ENCODE data around the gene SLCO4C1. TPM values are rescaled to one million over a fixed set of nuclear protein-coding genes. Genes with fewer than 3 reads are reported as not detected.

Gene SLCO4C1
- total RNA-seq, 4 donors from 2014 or later, result 1.1 to 13.5 (median 5.9) TPM; not detected in 1

GRCh38 chr5:102290004-102290403 is 6.1 kb downstream of the SLCO4C1 start:
- WGBS, 2 donors (ENCODE audit: low coverage in 1 of 2), result 98 to 100% methylated on average over 2 to 3 of the region's 3 CpGs
- TF ChIP-seq, protein P1, sequence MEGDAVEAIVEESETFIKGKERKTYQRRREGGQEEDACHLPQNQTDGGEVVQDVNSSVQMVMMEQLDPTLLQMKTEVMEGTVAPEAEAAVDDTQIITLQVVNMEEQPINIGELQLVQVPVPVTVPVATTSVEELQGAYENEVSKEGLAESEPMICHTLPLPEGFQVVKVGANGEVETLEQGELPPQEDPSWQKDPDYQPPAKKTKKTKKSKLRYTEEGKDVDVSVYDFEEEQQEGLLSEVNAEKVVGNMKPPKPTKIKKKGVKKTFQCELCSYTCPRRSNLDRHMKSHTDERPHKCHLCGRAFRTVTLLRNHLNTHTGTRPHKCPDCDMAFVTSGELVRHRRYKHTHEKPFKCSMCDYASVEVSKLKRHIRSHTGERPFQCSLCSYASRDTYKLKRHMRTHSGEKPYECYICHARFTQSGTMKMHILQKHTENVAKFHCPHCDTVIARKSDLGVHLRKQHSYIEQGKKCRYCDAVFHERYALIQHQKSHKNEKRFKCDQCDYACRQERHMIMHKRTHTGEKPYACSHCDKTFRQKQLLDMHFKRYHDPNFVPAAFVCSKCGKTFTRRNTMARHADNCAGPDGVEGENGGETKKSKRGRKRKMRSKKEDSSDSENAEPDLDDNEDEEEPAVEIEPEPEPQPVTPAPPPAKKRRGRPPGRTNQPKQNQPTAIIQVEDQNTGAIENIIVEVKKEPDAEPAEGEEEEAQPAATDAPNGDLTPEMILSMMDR (IDR thresholded peaks at IDR 0.05), result no peak
- TF ChIP-seq POLR2AphosphoS5 (IDR thresholded peaks at IDR 0.05), result no peak
- no peak for TF ChIP-seq EP300 (IDR thresholded peaks at IDR 0.05; ENCODE audit: low read depth)
- no peak for TF ChIP-seq POLR2A (IDR thresholded peaks at IDR 0.05)
- H3K4me1 ChIP-seq, result peaks cover 0 to under 1% (median 0%) of the 10 kb centered on the region in 4 donors
- H3K9me3 ChIP-seq, result no peaks in the 10 kb centered on the region
- H3K36me3 ChIP-seq, result no peaks in the 10 kb centered on the region
- no peak overlapping the region for H3K27ac ChIP-seq
- intact Hi-C loops (cut with DNase I; ENCODE audit: low total_unique reads) (no loop called here), in situ Hi-C loops (cut with MboI; ENCODE audit: low pct_ligation_motif_present in 1 of 4, low pct_unique_long_range_greater_than_20kb in 1 of 4, low sequenced_read_pairs in 3 of 4) (no loop called here)
- peaks cover 7% of the 10 kb centered on the region for H3K27me3 ChIP-seq
- no peak for DNase-seq
- no peak overlapping the region for H3K4me3 ChIP-seq

- no peaks in the 10 kb centered on the region for H3K4me1 ChIP-seq
- H3K27ac ChIP-seq, result no peak overlapping the region
- 49 to 59% methylated on average over 6 of the region's 6 CpGs for WGBS, 2 donors (ENCODE audit: low coverage in 1 of 2)
- no peak for TF ChIP-seq POLR2AphosphoS5 (IDR thresholded peaks at IDR 0.05)
- TF ChIP-seq EP300 (IDR thresholded peaks at IDR 0.05; ENCODE audit: low read depth), result no peak
- no peak for TF ChIP-seq POLR2A (IDR thresholded peaks at IDR 0.05)
- TF ChIP-seq, protein P1 (IDR thresholded peaks at IDR 0.05), result no peak
- H3K36me3 ChIP-seq, result no peaks in the 10 kb centered on the region
- in situ Hi-C loops (cut with MboI; ENCODE audit: low pct_ligation_motif_present in 1 of 4, low pct_unique_long_range_greater_than_20kb in 1 of 4, low sequenced_read_pairs in 3 of 4), result no loop called here
- intact Hi-C loops (cut with DNase I; ENCODE audit: low total_unique reads), result no loop called here
- DNase-seq, result no peak
- peaks cover under 1% of the 10 kb centered on the region for H3K27me3 ChIP-seq
- no peaks in the 10 kb centered on the region for H3K9me3 ChIP-seq
- no peak overlapping the region for H3K4me3 ChIP-seq
Observed at GRCh38 chr5:102289251-102289899, 6.7 kb downstream of the SLCO4C1 start.

- Histone ChIP-seq H3K9me3 (no peaks in the 10 kb centered on the region), H3K4me3 (no peak overlapping the region), H3K36me3 (no peaks in the 10 kb centered on the region), H3K27me3 (no peaks in the 10 kb centered on the region), H3K4me1 (no peaks in the 10 kb centered on the region), H3K27ac (no peak overlapping the region)
- in situ Hi-C loops (cut with MboI; ENCODE audit: low pct_ligation_motif_present in 1 of 4, low pct_unique_long_range_greater_than_20kb in 1 of 4, low sequenced_read_pairs in 3 of 4), result no loop called here
- TF ChIP-seq EP300 (IDR thresholded peaks at IDR 0.05; ENCODE audit: low read depth) (no peak), POLR2A (IDR thresholded peaks at IDR 0.05) (no peak), POLR2AphosphoS5 (IDR thresholded peaks at IDR 0.05) (no peak)
- TF ChIP-seq, protein P1 (IDR thresholded peaks at IDR 0.05), result no peak
- intact Hi-C loops (cut with DNase I; ENCODE audit: low total_unique reads), result no loop called here
- WGBS, 2 donors (ENCODE audit: low coverage in 1 of 2), result 83 to 100% methylated on average over 1 of the region's 1 CpG
- no peak for DNase-seq
Observed at GRCh38 chr5:102288630-102289029, 7.5 kb downstream of the SLCO4C1 start.

DNA sequence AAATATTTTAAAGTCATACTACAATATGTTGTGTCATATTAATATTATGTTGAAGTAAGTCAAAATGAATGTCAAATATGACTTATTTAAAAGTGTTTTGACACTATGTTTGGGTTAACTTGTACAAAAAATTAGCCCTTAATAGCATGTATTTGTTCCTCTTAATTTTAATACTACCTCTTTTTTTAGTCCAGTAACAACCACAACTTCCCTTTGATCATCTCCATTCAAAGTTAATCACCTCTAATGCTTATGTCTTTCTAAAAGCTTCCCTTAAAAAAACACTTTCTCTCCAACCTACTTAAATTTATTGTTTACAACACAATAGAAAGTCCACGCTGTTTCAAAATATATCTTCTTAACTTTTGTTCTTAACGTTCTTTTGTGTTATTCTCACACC is 9.6 kb downstream of the SLCO4C1 start:
- 46 to 50% methylated on average over 2 of the region's 2 CpGs for WGBS, 2 donors (ENCODE audit: low coverage in 1 of 2)

More for the DNA sequence above, 9.6 kb downstream of the SLCO4C1 start:
- Histone ChIP-seq H3K4me3 (no peak overlapping the region), H3K4me1 (no peaks in the 10 kb centered on the region), H3K36me3 (no peaks in the 10 kb centered on the region), H3K27ac (no peak overlapping the region), H3K9me3 (no peaks in the 10 kb centered on the region), H3K27me3 (no peaks in the 10 kb centered on the region)
- intact Hi-C loops (cut with DNase I; ENCODE audit: low total_unique reads), result no loop called here
- no peak for DNase-seq
- in situ Hi-C loops (cut with MboI; ENCODE audit: low pct_ligation_motif_present in 1 of 4, low pct_unique_long_range_greater_than_20kb in 1 of 4, low sequenced_read_pairs in 3 of 4), result no loop called here
- TF ChIP-seq EP300 (IDR thresholded peaks at IDR 0.05; ENCODE audit: low read depth) (no peak), POLR2A (IDR thresholded peaks at IDR 0.05) (no peak), POLR2AphosphoS5 (IDR thresholded peaks at IDR 0.05) (no peak)

All from transverse colon (tissue), 4 donors.